HG02852 (cell line): ENCODE data around the gene RAD51B.

Source experiments
- ATAC-seq: cut with Tn5 transposase; IDR thresholded peaks from one replicate; pipeline ENCODE4 v1.9.1; 2021; ENCODE audit warnings: mild to moderate bottlenecking, moderate library complexity; ENCODE audit not compliant: unreplicated experiment

RAD51B gene

DNA sequence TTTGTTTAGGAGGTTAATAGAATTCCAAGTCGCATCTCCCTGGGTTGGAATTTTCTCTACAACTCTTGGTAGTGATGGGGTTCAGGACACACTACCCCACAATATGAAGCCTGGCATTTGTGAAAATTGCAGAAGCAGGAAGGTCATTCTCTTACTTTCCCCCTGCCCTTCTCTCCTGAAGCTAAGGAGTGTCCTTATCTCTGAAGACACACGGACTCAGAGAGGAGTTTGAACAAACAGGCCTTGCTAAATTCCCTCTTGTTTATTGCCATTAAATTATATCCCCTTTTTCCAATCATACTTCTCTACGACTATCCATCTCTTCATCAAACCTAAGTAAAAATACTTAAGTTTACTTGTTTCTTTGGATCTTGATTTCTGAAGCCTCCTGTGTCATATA is 443.0 kb downstream of the RAD51B start:
- ATAC-seq: no peak

- no peak for ATAC-seq
These were observed 444.1 kb downstream of the RAD51B start for GRCh38 chr14:68263563-68264259.

- ATAC-seq: no peak
These were observed 444.6 kb downstream of the RAD51B start for GRCh38 chr14:68264260-68264569.

- ATAC-seq: no peak
These were observed 447.4 kb downstream of the RAD51B start for GRCh38 chr14:68266998-68267397.

DNA sequence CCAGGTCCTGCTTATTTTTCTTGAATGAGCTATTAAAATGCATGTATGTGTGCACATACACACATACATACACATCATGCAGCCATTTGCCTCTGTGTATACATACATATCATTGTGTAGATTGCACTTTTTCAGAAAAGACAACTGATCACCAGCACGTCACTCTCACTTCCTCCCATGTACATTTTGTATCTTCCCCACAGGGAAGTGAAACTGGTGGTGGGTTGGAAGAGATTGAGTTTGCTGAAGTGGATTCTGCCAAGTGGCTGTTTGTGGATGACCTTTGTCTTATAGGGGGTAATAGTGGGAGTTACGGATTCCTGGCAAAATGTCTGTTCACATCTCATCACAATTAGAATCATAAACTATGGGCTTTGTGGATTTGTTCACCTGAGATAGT is 448.6 kb downstream of the RAD51B start:
- ATAC-seq: peak; percentile 72

DNA sequence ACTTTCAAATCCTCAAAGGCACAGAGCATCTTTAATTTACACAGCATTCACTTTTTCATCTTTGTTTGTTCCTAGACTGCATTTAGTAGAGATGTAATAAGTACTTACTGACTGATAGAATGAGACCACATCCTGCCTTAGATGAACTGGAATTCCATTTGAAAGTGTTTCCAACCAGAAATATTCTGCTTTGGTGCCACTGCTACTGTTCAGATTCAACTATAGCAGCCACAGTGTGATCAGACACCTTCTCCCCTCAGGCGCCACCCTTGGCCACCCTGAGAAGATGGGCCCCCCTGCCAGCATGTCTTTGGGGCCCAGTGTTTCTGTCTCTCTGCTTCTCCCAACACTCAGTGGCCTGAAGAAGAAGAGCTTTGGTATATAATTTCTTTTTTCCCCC is 449.1 kb downstream of the RAD51B start:
- peak; percentile 10 for ATAC-seq

- no peak for ATAC-seq
These were observed 449.8 kb downstream of the RAD51B start for GRCh38 chr14:68269136-68269927.

GRCh38 chr14:68270342-68270741 is 450.8 kb downstream of the RAD51B start:
- no peak for ATAC-seq

GRCh38 chr14:68271913-68272391 is 452.4 kb downstream of the RAD51B start:
- ATAC-seq: no peak

- no peak for ATAC-seq
These were observed 453.8 kb downstream of the RAD51B start for GRCh38 chr14:68273413-68273812.

- no peak for ATAC-seq
These were observed 455.1 kb downstream of the RAD51B start for GRCh38 chr14:68274725-68275124.

- no peak for ATAC-seq
These were observed 459.2 kb downstream of the RAD51B start for GRCh38 chr14:68278576-68279436.

- ATAC-seq: no peak
These were observed 459.8 kb downstream of the RAD51B start for GRCh38 chr14:68279437-68279720.

GRCh38 chr14:68279777-68280233 is 460.2 kb downstream of the RAD51B start:
- peak; percentile 39 for ATAC-seq

DNA sequence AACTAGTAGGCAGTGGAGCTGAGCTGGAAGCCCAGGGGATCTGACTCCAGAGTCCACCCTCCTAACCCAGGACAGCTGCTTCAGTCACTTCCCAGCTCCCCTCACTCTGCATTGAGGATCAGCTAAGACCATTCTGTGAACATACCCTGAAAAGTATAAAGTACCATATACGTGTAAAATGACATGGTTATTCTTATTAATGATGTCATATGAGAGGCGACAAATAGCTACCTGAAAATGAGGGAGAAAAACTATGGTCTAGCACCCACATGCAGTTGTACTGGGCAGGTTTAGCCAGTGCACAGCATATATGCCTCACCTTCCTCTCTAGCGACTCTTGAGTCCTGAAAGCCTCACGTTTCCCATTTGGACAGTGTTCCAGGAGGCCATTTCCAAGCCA is 461.9 kb downstream of the RAD51B start:
- ATAC-seq: no peak

- peak; percentile 27 for ATAC-seq
These were observed 463.1 kb downstream of the RAD51B start for GRCh38 chr14:68282479-68283377.

DNA sequence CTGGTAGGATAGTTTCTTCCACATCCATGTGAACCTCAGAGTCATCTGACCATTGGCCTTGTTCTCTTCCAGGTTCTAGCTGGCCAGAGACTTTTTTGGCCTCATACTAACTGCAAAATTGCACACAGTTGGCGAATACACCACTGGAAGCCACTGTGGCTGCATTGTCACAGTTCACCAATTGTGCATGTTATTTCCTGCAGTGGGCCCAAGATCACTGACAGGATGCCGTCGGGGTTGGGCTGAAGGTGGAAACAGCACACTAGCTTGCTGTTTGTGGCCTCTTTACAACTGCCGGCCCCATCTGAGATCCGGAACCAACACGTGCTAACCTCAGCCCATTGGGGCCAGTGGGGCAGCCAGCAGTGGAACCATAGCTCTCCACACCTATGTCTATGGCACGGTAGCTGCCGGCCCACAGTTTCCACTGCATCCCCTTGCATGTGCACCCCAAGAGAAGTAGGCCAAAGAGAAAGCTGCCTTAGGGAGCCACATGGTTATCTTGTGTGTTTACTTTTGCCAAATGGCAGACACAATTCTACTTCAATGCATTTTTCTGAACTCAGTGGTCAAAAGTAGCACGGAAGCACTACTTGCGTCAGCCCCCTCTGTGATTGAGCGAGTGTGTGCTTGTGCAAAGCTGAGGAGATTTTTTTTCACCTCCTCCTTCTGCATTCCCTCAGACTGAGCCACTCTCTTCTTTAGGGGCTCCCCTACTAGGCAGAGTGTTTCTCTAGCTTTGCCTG is 464.0 kb downstream of the RAD51B start:
- ATAC-seq: peak; percentile 43

DNA sequence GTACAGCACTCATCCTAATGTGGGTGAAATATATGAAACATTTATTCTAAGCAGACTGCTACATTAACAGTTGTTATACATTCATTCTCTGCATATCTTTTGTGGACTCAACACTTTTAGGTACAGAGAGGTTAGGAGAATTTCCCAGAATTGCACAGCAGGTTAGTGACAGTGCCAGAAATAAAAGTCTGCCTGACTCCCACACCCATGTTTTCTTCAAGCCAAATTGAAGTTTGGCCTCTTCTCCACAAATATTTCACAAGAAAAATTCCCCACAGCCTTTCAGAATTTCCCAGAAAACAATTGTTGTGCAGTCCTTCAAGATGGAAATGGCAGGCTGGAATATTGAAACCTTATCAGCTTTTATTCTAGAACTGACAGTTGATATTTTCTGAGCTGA is 464.8 kb downstream of the RAD51B start:
- no peak for ATAC-seq

- no peak for ATAC-seq
These were observed 465.3 kb downstream of the RAD51B start for GRCh38 chr14:68284834-68285233.
